Esophagus squamous epithelium (tissue), 5 donors: ENCODE measurements around the gene BLOC1S4. TPM values are rescaled to one million over a fixed set of nuclear protein-coding genes. Genes with fewer than 3 reads are reported as not detected.

Experiments
- DNase-seq: peaks from one replicate; lab custom pipeline; 2025; lab: John Stamatoyannopoulos, UW
- H3K27ac ChIP-seq, 4 donors: fragments of 200-600 bp; sonication (generic); one replicate each; pipeline ENCODE4 v1.5.1; 2016 to 2019; ENCODE audit warnings: mild to moderate bottlenecking in 1 of 4
- H3K27me3 ChIP-seq, 4 donors: fragments of 200-600 bp; sonication (generic); 1 replicate in 3 of 4; 2 replicates in 1 of 4; pipeline versions ENCODE4 v1.5.1 to v1.6.0; 2017 to 2021; ENCODE audit warnings: antibody characterized with exemption in 1 of 4
- H3K36me3 ChIP-seq, 3 donors: fragments of 200-600 bp; sonication (generic); one replicate each; pipeline ENCODE4 v1.5.1; 2016 to 2019
- H3K4me1 ChIP-seq, 3 donors: fragments of 200-600 bp; sonication (generic); one replicate each; pipeline ENCODE4 v1.5.1; 2017 to 2019
- H3K4me3 ChIP-seq, 4 donors: fragments of 200-600 bp; sonication (generic); 1 replicate in 3 of 4; 2 replicates in 1 of 4; pipeline ENCODE4 v1.5.1; 2016 to 2019; ENCODE audit warnings: mild to moderate bottlenecking in 2 of 4, moderate library complexity in 1 of 4
- H3K9me3 ChIP-seq, 3 donors: fragments of 200-600 bp; sonication (generic); one replicate each; pipeline ENCODE4 v1.5.1; 2016 to 2019
- CTCF ChIP-seq, 6 experiments: fragments of 450-650 bp in 4 of 6; fragments of 200-600 bp in 2 of 6; sonication (generic) in 2 of 6; IDR thresholded peaks; one replicate each; pipeline ENCODE4 v1.5.1; 2016 to 2019; ENCODE audit warnings: antibody characterized with exemption in 6 of 6, mild to moderate bottlenecking in 4 of 6, moderate library complexity in 4 of 6
- POLR2A ChIP-seq, 4 donors: fragments of 450-650 bp; IDR thresholded peaks; one replicate each; pipeline ENCODE4 v1.6.1; 2017; ENCODE audit warnings: antibody characterized with exemption in 4 of 4, mild to moderate bottlenecking in 4 of 4, moderate library complexity in 3 of 4
- WGBS, 2 donors: methylation state at CpG; one replicate each; pipeline ENCODE4 v1.1.5; 2018; 5-methylcytosine and 5-hydroxymethylcytosine counted together
- intact Hi-C: fragments of 100-400 bp; cut with DNase I; formaldehyde crosslinking; loops from one replicate; pipeline ENCODE4 v1.15.0; 2022
- total RNA-seq, 4 donors: library from RNA; depleted of rRNA; stranded (reverse); fragments of >200 nt; gene quantifications; one replicate each; pipeline ENCODE4 v1.1.0, GENCODE V29; 2016
- donor health status: DM: yes; HTN: yes; CAD: no.

BLOC1S4 gene
- total RNA-seq, 4 donors from 2014 or later, result 12.4 to 19.6 (median 14.3) TPM

GRCh38 chr4:6734165-6734786 is 18.3 kb downstream of the BLOC1S4 start:
- no peak overlapping the region for H3K4me3 ChIP-seq
- H3K27me3 ChIP-seq, result no peaks in the 10 kb centered on the region
- intact Hi-C loops, result no loop called here
- no peak overlapping the region for H3K27ac ChIP-seq
- peaks cover 11 to 16% (median 14%) of the 10 kb centered on the region in 3 donors for H3K4me1 ChIP-seq
- H3K9me3 ChIP-seq, result no peaks in the 10 kb centered on the region
- no peak for DNase-seq
- WGBS, 2 donors, result 80 to 83% methylated on average over 16 of the region's 16 CpGs
- TF ChIP-seq POLR2A (IDR thresholded peaks at IDR 0.05) (no peak), CTCF (IDR thresholded peaks at IDR 0.05) (no peak)
- no peaks in the 10 kb centered on the region for H3K36me3 ChIP-seq

GRCh38 chr4:6739920-6740319 is 23.9 kb downstream of the BLOC1S4 start:
- Histone ChIP-seq H3K4me1 (no peaks in the 10 kb centered on the region), H3K27me3 (peaks cover 0 to 4% (median 0%) of the 10 kb centered on the region in 4 donors), H3K4me3 (no peak overlapping the region), H3K9me3 (no peaks in the 10 kb centered on the region), H3K36me3 (no peaks in the 10 kb centered on the region), H3K27ac (no peak overlapping the region)
- no peak for TF ChIP-seq CTCF (IDR thresholded peaks at IDR 0.05)
- no peak for TF ChIP-seq POLR2A (IDR thresholded peaks at IDR 0.05)
- intact Hi-C loops, result no loop called here
- WGBS, 2 donors, result 78 to 91% methylated on average over 4 of the region's 4 CpGs
- no peak for DNase-seq

GRCh38 chr4:6740347-6740746 is 24.4 kb downstream of the BLOC1S4 start:
- TF ChIP-seq CTCF (IDR thresholded peaks at IDR 0.05) (no peak), POLR2A (IDR thresholded peaks at IDR 0.05) (no peak)
- 79 to 96% methylated on average over 8 of the region's 8 CpGs for WGBS, 2 donors
- intact Hi-C loops, result no loop called here
- H3K4me1 ChIP-seq, result no peaks in the 10 kb centered on the region
- H3K27ac ChIP-seq, result no peak overlapping the region
- no peaks in the 10 kb centered on the region for H3K9me3 ChIP-seq
- no peak for DNase-seq
- peaks cover 0 to 4% (median 0%) of the 10 kb centered on the region in 4 donors for H3K27me3 ChIP-seq
- H3K36me3 ChIP-seq, result no peaks in the 10 kb centered on the region
- no peak overlapping the region for H3K4me3 ChIP-seq

GRCh38 chr4:6742507-6742906 is 26.5 kb downstream of the BLOC1S4 start:
- no peak overlapping the region for H3K4me3 ChIP-seq
- H3K4me1 ChIP-seq, result peaks cover 6 to 13% (median 10%) of the 10 kb centered on the region in 3 donors
- no peaks in the 10 kb centered on the region for H3K9me3 ChIP-seq
- intact Hi-C loops, result no loop called here
- H3K27me3 ChIP-seq, result peaks cover 0 to 4% (median 0%) of the 10 kb centered on the region in 4 donors
- no peaks in the 10 kb centered on the region for H3K36me3 ChIP-seq
- WGBS, 2 donors, result 52 to 58% methylated on average over 2 of the region's 2 CpGs
- no peak overlapping the region for H3K27ac ChIP-seq
- no peak for TF ChIP-seq CTCF (IDR thresholded peaks at IDR 0.05)
- TF ChIP-seq POLR2A (IDR thresholded peaks at IDR 0.05), result no peak
- DNase-seq, result no peak

- no peaks in the 10 kb centered on the region for H3K36me3 ChIP-seq
- 57 to 77% methylated on average over 2 to 7 of the region's 11 CpGs for WGBS, 2 donors
These were observed 27.0 kb downstream of the BLOC1S4 start for GRCh38 chr4:6742989-6743388.

More at GRCh38 chr4:6742989-6743388, 27.0 kb downstream of the BLOC1S4 start:
- no peak for TF ChIP-seq POLR2A (IDR thresholded peaks at IDR 0.05)
- TF ChIP-seq CTCF (IDR thresholded peaks at IDR 0.05), result no peak
- intact Hi-C loops, result no loop called here
- Histone ChIP-seq H3K27ac (no peak overlapping the region), H3K4me3 (no peak overlapping the region), H3K9me3 (no peaks in the 10 kb centered on the region), H3K27me3 (peaks cover 0 to 4% (median 0%) of the 10 kb centered on the region in 4 donors), H3K4me1 (peaks cover 11 to 18% (median 14%) of the 10 kb centered on the region in 3 donors)
- DNase-seq, result no peak
